ENCODE data around the gene SMPD1.

GRCh38 chr11:6350486-6350885, 39.8 kb upstream of the SMPD1 start:
- TF ChIP-seq ZNF274 (IDR thresholded peaks at IDR 0.05; ENCODE audit: low read depth, low read length) (no peak), YY1 (IDR thresholded peaks at IDR 0.05; ENCODE audit: insufficient read depth, insufficient read length) (no peak), SUZ12 (IDR thresholded peaks at IDR 0.05; ENCODE audit: extremely low read depth, insufficient read depth, insufficient read length) (no peak)
